Measurements from ENCODE around the gene TBX2. TPM values are rescaled to one million over a fixed set of nuclear protein-coding genes. Genes with fewer than 3 reads are reported as not detected.

The TBX2 gene
- total and polyA plus RNA-seq, 2 of the 13 experiments (the other 11 are each of a cell fraction or from before 2014, with no cell fraction given), result 2.8 to 15.3 TPM

DNA sequence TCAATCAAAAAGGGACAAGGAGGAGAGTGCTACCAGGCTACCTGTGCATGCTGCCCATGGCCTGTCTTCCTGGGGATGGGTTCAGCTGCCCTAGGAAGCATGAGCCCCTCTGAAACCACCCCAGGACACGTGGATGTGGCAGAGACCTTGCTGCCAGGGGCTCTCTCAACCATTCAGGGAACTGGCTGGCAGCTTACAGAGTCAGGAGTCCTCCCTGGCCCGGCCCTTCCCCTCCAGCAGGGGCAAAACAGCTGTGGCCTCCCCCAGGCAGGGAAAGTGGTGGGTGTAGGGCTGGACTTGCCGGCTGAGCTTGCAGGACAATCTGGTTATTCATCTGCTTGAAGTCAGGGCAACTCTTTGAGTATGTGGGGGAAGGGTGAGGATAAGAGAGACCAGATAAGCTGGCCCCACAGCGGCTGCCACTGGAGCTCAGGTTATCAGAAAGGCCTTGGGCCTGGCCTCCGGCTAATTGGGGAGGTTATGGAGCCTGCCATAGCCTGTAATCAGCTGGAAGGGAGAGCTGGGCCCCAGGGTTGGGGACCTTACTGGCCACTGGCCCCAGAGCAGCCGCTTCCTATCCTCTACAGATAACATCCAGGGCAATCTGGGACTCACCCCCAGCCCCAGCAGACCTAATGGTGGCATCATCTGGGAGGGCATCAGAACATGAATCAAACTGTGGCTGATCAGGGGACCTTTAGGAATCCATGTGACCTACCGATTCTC lies 5.6 kb upstream of the TBX2 start (continued):
- peak; percentile 21 to 47; a peak in 1 of 4 replicates for TF ChIP-seq KLF16 (CRISPR knock-in tag; IDR thresholded peaks at IDR 0.05)
- no peak for TF ChIP-seq FOXA1 (IDR thresholded peaks at IDR 0.05)
- TF ChIP-seq FOXA1 (CRISPR knock-in tag; IDR thresholded peaks at IDR 0.05), result peak; percentile 54; the same call in 1 of the 2 replicates
- no peak for TF ChIP-seq ZNF253 (CRISPR knock-in tag; IDR thresholded peaks at IDR 0.05; ENCODE audit: borderline replicate concordance)
- peak; percentile 47; the same call in 1 of the 2 replicates for TF ChIP-seq ZNF232 (CRISPR knock-in tag; IDR thresholded peaks at IDR 0.05; ENCODE audit: borderline replicate concordance)
- TF ChIP-seq, protein P1, sequence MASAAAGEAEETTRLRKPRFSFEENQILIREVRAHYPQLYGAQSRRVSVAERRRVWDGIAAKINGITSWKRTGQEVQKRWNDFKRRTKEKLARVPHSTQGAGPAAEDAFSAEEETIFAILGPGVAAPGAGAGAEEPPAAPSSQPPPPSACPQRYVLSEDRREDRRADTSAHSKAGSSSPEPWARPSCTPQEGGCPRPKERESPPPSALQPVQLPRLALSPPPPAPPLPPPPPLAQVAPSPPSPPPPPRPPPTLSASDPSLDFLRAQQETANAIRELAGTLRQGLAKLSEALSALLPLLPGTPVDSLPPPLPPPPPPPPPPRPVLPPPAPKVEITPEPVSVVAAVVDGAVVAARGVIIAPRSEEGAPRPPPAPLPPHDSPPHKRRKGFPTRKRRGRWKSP (CRISPR knock-in tag; IDR thresholded peaks at IDR 0.05), result peak; percentile 44; the same call in 1 of the 2 replicates
- 0 out of 2 replicates have a peak, but pooled peaks have one; percentile 51 for TF ChIP-seq FOXO1 (CRISPR knock-in tag; IDR thresholded peaks at IDR 0.05)
- TF ChIP-seq ZNF329 (CRISPR knock-in tag; IDR thresholded peaks at IDR 0.05; ENCODE audit: low read depth), result no peak
- no peak for TF ChIP-seq TCF12 (IDR thresholded peaks at IDR 0.05)
- TF ChIP-seq TCF12 (CRISPR knock-in tag; IDR thresholded peaks at IDR 0.05), result no peak
- TF ChIP-seq ARNT (IDR thresholded peaks at IDR 0.05), result no peak
- TF ChIP-seq, protein P2, sequence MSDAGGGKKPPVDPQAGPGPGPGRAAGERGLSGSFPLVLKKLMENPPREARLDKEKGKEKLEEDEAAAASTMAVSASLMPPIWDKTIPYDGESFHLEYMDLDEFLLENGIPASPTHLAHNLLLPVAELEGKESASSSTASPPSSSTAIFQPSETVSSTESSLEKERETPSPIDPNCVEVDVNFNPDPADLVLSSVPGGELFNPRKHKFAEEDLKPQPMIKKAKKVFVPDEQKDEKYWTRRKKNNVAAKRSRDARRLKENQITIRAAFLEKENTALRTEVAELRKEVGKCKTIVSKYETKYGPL (CRISPR knock-in tag; IDR thresholded peaks at IDR 0.05), result no peak
- TF ChIP-seq, protein P3, sequence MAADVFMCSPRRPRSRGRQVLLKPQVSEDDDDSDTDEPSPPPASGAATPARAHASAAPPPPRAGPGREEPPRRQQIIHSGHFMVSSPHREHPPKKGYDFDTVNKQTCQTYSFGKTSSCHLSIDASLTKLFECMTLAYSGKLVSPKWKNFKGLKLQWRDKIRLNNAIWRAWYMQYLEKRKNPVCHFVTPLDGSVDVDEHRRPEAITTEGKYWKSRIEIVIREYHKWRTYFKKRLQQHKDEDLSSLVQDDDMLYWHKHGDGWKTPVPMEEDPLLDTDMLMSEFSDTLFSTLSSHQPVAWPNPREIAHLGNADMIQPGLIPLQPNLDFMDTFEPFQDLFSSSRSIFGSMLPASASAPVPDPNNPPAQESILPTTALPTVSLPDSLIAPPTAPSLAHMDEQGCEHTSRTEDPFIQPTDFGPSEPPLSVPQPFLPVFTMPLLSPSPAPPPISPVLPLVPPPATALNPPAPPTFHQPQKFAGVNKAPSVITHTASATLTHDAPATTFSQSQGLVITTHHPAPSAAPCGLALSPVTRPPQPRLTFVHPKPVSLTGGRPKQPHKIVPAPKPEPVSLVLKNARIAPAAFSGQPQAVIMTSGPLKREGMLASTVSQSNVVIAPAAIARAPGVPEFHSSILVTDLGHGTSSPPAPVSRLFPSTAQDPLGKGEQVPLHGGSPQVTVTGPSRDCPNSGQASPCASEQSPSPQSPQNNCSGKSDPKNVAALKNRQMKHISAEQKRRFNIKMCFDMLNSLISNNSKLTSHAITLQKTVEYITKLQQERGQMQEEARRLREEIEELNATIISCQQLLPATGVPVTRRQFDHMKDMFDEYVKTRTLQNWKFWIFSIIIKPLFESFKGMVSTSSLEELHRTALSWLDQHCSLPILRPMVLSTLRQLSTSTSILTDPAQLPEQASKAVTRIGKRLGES (CRISPR knock-in tag; IDR thresholded peaks at IDR 0.05; ENCODE audit: borderline replicate concordance), result no peak
- TF ChIP-seq MAFK (conservative IDR thresholded peaks at IDR 0.05 in 1 of 2, IDR thresholded peaks at IDR 0.05 in 1 of 2; ENCODE audit: low read length in 2 of 2), result no peak
- TF ChIP-seq, protein P4, sequence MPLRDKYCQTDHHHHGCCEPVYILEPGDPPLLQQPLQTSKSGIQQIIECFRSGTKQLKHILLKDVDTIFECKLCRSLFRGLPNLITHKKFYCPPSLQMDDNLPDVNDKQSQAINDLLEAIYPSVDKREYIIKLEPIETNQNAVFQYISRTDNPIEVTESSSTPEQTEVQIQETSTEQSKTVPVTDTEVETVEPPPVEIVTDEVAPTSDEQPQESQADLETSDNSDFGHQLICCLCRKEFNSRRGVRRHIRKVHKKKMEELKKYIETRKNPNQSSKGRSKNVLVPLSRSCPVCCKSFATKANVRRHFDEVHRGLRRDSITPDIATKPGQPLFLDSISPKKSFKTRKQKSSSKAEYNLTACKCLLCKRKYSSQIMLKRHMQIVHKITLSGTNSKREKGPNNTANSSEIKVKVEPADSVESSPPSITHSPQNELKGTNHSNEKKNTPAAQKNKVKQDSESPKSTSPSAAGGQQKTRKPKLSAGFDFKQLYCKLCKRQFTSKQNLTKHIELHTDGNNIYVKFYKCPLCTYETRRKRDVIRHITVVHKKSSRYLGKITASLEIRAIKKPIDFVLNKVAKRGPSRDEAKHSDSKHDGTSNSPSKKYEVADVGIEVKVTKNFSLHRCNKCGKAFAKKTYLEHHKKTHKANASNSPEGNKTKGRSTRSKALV (CRISPR knock-in tag; IDR thresholded peaks at IDR 0.05), result peak; percentile 68
- no peak for TF ChIP-seq PRPF4 (IDR thresholded peaks at IDR 0.05; ENCODE audit: low read depth, low read length, poor library complexity, severe bottlenecking)
- TF ChIP-seq CCDC6 (CRISPR knock-in tag; IDR thresholded peaks at IDR 0.05), result no peak
